GM19468 (cell line): ENCODE results near the gene TMEM72.

ENCODE experiments used
- ATAC-seq: cut with Tn5 transposase; IDR thresholded peaks from one replicate; pipeline ENCODE4 v1.9.1; 2021; ENCODE audit warnings: mild to moderate bottlenecking, moderate library complexity, moderate number of reproducible peaks; ENCODE audit not compliant: unreplicated experiment; ENCODE audit errors: extremely low read depth

The TMEM72 gene

DNA sequence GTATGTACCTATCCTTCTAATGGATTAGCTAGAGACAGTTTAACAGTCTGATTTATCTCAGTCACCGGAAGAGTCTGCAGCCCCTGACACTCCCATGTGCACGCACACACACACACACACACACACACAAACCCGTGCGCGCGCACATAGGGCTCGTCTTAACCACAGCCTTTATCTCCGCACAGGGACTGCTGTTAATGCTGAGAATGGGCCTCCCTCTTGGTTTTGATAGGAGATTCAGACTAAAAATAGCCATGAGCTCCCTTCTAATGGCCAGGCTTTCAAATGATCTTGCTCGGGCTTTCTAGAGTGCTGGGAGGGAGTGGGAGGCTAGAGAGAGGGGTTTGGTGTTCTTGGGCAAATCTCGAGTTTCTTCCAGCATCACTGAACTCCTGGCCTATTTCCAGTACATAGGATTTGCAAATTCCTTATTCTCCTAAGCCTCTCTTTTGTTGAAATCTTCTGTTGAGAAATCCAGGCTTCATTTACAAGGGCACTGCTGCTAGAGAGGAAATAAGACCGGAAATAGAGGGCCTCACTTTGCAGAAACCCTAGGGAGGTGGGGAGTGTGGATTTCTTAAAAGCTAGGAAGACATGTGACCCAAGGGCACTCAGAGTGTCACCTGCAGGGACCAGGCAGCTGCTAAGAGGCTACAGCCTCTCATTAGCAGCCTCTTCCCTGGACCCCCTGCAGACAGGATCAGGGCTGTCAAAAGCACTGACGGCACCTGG, 2.4 kb downstream of the TMEM72 start:
- no peak for ATAC-seq

DNA sequence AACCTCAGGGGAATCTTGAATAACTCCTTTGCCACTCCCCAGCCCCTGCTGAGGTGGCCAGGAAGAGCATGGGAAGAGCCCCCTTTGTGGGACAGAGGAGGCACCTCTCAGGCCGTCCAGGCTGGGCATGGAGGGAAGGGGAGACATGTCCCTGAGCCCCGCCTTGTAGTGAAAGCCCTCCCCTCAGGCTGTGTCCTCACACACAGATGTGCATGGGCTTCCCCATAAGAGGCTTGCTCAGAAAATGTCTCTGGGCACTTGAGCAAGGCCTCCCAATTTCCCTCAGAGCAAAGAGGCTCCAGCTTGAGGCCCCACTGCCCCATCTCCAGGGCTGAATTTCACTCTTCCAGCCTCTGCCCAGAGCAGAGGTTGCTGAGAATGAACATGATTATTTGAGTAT, 3.8 kb downstream of the TMEM72 start:
- no peak for ATAC-seq

DNA sequence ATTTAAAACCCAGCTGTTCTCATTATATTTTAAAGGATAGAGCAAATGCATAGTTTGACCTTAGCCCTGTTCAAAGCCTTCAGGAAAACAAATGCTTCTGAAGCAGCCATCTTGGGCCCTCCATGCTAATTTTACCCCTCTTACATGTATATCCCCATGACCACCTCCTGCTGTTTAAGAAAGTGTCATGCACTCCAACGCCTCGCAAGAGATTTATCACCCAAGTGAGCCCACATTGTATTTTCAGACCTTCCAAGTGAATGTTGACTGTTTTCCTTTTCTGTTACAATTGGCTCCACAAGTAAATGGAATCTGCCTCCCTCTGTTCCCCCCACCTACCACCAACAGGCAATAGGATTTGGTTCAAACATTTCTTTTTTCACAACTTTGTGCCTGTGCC, 5.3 kb downstream of the TMEM72 start:
- ATAC-seq = no peak

DNA sequence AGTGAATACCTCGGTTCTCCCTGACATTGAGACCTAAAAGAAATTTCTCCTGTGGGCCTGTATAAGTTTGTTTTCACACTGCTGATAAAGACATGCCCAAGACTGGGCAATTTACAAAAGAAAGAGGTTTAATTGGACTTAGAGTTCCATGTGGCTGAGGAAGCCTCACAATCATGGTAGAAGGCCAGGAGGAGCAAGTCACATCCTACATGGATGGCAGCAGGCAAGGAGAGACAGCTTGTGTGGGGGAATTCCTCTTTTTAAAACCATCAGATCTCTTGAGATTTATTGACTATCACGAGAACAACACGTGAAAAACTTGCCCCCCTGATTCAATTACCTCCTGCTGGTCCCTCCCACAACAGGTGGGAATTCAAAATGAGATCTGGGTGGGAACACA, 6.7 kb downstream of the TMEM72 start:
- no peak for ATAC-seq

DNA sequence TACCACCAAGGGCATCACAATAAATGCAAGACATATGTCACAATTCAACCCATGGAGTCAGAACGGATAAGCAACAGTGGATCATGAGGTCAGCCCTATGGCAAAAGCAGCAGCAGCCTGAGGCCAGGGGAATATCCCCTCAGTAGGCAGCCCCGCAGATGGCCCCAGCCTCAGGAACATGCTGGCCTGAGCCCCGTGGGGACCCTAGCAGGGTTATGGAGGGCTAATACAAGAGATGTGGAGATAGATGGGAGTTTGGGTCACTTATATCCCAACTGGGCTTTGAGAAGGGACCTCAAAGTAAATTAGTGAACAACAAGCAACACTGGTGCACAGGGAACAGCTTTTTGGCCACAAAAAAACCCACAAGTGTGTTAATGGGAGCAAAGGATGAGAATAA, 9.1 kb downstream of the TMEM72 start:
- no peak for ATAC-seq

DNA sequence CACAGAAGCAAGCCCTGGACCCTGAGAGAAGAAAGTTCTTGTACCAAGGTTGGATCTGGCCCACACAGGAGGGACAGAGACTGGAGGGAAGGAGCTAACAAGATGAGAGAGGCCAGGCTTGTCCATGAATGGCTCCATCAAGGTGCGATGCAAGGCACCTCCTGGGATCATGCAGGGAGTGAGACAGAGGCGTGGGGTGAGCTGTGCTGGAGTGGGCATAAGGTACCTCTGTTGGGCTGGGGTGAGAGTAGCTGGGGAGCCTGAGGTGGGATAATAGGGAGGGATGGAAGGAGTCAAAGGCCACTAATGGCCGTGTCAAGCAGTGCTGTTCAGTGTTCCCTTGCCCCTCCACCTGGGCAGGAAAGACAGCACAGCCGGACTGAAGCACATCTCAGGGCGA, 9.9 kb downstream of the TMEM72 start:
- no peak for ATAC-seq

DNA sequence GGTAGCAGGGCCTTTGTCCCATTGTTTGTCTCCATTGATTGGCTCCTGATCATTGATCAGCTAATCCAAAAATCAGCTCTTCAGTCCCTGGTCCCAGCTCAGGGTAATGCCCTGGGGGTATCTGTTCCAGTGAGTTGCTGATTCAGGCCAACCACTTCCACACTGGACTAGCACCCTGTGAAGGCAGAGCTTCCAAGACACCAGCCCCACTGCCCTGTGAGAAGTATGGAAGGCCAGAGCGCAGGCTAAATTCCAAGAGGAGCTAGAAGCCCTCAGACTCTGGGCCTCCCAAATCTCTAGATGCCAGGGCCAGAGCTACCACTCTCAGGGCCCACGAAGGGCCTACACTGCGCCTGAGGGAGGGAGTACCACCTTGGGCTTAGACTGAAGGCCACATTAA, 10.4 kb downstream of the TMEM72 start:
- no peak for ATAC-seq

DNA sequence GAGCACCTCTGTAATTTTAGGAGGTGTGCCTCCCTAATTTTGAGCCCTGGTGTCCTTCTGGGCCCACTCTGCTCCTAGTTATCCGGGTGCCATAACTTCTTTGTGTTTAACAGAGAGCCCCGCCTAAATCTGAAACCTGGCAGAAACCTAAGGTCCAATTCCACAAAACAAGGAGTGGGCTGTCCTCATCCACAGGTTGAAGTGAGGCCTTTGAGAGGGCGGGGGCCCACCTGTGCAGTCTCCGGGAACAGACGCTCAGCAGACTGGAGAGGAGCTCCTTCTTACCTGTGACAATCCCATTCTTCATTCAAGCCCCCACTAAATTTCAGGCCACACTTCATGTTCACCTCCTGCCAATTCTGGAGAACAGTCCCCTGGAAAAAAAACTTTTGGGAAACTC, 10.9 kb downstream of the TMEM72 start:
- ATAC-seq = no peak

DNA sequence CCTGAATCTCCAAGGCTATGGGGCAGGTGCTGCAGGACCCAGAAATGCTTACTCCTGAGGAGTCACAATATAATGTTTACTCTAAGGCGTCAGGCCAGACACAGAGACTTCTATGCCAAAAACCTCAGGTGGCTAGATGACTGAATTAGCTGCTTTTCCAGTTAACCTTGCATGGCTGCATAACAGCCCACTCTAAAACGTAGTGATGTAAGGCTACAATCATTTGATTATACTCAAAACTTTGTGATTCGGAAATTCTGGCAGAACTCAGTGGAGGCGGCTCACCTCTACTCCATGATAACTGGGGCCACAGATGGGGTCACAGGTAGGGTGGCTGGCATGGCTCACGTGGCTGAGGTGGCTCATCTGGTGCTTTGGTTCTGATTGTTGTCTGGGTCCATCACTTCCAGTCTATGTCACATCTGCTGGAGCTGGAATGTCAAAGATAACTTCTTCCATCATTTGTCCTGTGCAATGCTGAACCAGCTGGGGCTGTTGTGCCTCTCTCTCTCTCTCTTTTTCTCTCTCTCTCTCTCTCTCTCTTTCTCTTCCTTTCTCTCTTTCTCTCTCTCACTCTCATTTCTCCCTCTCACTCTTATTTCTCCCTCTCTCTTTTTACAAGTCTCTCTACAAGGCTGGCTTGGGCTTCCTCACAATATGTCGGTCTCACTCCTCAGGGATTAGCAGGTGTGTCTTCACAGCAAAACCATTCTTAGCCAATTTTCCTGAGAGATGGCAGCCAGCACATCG, 11.8 kb downstream of the TMEM72 start:
- ATAC-seq = no peak

DNA sequence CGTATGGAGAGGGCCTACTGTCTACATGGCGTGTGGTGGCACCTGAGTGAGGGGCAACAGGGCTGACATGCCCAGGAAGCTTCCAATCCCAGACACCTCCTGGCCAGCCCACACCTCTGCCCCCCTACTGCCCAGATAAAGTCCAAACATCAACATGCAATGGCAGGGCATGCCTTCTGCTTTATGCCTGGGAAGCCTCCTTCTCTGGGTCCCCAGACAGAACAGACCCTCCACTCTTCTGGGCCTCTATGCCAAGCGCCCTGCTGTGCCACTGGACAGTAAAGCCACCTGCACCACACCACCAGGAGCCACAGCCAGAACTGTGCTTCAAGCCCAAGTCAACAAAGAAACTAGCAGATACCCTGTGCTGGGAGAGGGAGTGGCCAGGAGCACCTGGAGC, 12.5 kb downstream of the TMEM72 start:
- ATAC-seq = no peak

DNA sequence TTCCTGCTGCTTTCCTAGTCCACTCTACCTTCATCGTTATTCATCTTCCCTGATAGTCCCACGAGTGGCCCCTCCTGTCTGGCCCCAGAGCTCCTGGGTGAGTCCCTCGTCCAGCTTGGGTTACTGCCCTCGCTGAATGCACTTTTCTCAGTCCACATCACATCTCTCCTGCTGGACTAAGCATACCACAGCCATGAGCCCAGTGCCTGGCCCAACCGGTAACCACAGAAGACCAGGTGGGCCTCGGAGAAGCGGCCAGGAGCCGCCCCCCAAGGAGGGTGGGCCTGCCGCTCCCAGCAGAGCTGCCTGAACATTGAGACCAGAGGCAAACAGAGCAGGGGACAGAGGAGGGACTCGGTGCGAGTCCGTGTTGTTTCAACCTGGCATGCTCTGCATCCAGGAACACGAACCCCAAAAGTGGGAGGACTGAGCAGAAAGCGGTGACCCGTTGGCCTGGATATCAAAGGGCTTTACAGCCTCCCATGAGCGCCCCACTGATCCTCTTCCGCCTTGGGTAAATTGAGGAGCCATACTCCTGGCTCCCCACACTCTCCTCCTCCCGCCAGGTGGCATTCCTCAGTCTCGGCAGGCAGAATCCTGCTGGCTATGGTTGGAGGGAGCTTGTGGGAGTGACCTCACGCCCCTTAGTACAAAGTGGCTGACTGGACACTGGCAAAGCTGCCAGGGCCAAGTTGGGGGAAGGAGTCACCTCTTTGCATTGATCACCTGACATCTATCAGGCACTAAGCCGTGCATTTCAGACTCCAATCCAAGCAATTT, 13.3 kb downstream of the TMEM72 start:
- ATAC-seq = no peak

DNA sequence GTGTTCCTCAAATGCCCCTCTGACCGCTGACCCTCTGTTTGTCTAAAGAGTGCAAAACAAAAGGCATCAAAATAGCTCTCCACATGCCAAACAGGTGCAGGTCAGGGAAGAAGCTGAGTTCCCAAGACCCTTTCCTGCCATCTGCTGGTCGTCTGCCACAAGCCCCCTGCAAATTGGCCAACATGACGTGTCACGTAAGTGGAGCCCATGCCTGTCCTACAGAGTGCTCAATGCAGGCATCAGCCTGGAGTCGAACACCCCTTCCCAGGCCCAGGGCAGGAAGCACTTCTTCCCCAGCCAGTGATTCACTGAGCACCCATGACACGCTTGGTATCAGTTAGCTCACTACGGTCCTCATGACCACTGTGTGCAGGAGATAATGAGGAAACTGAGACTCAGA, 14.1 kb downstream of the TMEM72 start:
- ATAC-seq = no peak

DNA sequence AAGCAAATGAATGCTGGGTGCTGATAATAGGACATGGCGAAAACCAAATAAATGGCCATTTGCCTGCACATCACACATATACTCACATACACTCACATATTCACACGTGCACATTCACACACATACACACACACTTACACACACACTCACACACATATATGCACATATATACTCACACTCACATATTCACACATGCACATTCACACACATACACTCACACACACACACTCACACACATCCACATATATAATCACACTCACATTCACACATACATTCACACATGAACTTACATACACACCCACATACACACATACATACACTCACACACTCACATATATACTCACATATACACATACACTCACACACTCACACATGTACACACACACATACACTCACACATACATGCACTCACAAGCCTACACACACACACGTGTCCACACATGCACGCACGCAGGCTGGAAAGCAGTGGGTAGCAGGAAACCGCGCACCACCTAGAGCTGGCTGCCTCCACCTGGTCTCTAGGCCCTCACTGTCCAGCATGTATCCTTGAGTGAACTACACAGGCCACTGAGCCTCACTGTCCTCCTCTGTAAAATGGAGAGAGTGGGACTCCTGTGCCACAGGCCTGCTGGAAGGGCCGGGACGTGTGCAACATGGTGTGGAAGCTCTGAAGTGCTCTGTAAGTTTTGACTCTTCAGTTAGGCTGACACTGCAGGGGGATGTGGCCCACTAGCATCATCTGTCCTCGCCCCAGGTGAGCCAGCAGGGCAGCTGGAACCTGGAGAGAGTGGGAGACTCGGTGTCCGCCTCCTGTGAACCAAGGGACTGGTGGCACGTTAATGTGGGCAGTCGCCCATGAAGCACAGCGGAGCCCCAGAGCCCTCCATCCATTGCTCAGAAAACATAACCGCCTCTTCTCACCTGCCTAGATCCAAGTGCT, 14.9 kb downstream of the TMEM72 start:
- no peak for ATAC-seq

DNA sequence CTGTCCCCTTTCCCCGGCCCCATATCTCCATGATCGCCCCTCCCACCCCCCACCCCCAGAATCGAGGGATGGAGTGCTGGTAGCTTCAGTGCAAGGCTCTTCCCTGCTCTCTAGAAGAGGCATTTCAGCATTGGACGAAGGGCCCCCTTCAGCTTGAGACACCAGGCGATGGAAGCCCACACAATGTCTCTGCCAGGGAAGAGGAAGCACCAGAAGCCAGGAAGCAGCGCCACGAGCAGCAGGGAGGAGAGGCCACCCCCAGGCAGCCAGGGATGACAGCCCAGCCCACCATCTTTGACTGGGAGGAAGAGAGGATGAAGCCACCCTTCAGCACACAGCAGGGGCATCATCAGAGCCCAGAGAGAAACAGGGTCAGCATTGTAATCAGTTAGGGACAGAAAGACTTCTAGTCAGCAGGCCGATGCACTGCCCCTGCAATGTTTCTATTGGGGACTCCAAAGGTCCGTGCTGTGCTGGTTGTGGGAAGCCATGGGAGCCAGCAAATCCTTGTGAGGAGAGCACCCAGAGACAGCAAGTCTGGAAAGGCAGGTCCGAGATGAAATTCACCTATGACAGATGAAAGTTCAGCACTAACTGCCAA, 15.7 kb downstream of the TMEM72 start:
- no peak for ATAC-seq

DNA sequence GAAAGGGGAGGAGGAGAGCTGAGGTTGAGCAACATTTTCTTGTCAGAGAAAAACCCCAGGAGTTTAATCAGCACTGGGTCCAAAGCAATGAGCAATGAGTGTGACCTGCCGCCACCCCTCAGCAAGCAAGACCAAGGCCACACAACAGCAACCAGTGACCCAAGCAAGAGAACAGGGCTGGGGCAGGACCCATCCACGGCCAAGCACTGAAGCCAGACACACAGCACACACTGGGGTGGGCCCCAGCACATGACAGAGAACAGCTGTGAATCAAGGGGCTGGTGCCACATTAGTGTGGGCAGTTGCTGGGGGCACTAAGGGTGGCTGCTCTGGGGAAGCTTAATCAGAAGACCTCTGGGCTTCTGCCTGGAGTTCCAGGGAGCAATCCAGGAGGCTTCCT, 16.2 kb downstream of the TMEM72 start:
- ATAC-seq = no peak

DNA sequence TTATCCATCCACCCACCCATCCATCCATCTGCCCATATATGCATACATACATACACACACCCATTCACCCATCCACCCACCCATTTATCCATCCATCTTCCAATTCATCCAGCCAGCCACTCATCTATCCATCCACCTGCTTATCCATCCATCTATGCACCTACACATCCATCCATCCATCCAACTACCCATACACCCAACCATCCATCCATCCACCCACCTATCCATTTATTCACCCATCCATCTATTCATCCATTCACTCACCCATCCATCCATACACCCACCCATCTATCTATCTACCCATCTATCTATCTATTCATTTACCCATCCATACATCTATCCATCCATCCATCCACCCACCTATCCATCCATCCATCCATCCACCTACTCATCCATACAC, 17.3 kb downstream of the TMEM72 start:
- ATAC-seq = no peak

DNA sequence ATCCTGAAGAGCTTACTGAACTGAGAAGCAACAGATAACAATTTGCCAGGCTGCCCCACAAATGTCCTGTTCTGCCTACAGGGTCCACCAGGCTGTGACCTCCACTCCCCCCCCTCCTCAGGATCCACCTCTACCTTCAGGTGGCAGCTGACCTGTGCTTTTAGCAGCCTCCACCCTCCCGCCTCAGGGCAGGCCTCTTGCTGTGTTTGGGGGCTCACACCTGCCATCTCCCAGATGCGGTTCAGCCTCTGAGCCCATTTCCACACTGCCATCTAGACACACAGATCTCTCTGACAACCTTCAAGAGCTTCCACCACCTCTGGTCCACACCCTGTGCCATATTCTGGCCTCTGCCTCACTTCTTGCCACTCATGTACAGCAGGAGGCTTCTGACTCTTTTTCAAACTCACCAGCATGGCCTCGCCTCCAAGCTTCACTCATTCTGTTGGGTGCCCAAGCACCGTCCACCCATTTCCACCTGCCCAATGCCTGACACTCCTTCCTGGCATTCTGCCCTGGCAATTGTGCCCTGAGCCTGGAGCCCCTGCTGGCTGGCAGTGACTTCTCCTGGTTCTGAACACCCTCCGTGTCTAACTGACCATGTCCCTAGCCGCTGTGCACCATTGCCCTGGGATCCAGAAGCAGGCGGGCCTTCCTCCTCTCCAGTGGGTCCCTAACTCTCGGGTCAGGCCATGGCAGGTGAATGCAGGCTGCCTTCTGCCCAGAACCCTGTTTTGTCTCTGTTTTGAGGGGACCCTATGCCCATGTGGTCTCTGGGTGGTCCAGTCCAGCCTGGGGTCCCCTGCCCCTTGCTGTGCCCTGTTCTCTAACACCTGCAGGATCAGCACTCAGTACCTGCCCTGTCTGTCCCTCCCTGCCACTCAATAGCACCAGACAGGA, 18.5 kb downstream of the TMEM72 start:
- no peak for ATAC-seq

DNA sequence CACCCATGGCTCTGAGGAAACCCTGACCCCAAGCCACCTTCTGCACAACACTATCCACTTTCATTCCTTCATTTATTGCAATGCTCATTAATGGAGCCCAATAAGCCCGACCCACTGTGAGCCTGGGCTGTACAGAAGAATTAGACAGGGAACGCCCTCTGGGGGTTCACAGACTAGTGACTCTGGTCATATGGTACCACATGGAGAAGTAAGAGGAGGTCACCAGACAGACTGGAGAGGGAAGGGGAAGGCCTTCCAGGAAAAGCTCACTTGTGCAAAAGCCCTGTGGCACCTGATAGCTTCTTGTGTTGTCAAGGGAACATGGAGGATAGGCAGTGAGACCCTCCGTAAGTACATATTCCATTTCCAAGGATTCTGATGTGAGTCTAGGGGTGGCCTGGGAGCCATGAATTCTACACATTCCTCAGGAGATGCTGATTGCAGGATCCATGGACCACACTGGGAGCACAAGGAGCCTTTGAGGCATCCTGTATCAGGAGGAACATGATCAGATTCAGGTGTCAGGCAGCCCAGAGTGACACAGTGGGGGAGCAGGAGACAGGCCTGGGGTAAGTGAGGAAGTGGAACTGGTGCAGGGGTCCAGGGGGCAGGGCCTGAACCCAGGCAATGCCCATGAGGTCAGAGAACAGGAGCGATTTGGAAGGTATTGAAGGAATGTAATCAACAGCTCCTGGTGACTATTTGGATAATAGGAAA, 19.9 kb downstream of the TMEM72 start:
- no peak for ATAC-seq
